Measurements from ENCODE around the gene CCDC200.
"Not testable (repeated sequence)": the region's sequence is repeated elsewhere in the genome, so short reads cannot be mapped to it uniquely, and the experiment has no call there.

CCDC200 gene

GRCh38 chr17:43215341-43215740 lies 13.1 kb downstream of the CCDC200 start:
- no peak for DNase-seq

- no peak for DNase-seq
Measured at GRCh38 chr17:43213545-43213944, 14.9 kb downstream of the CCDC200 start.

GRCh38 chr17:43212641-43213490 lies 15.6 kb downstream of the CCDC200 start:
- DNase-seq: no peak

GRCh38 chr17:43211480-43212402 lies 16.7 kb downstream of the CCDC200 start, which contains the start of gene TMEM106A:
TSS of gene TMEM106A (plus strand) at chr17:43211875. CDS start at chr17:43213042, 1,167 bp downstream.
- peak; percentile 81 for DNase-seq

GRCh38 chr17:43211123-43211479 lies 17.3 kb downstream of the CCDC200 start:
- no peak for DNase-seq

GRCh38 chr17:43210576-43210975 lies 17.8 kb downstream of the CCDC200 start:
- no peak for DNase-seq

GRCh38 chr17:43203013-43203412 lies 25.4 kb downstream of the CCDC200 start:
- not testable (repeated sequence) for DNase-seq

- DNase-seq: no peak
Measured at GRCh38 chr17:43200127-43200526, 28.3 kb downstream of the CCDC200 start.

GRCh38 chr17:43199633-43200032 lies 28.8 kb downstream of the CCDC200 start:
- no peak for DNase-seq

GRCh38 chr17:43193251-43193650 lies 35.2 kb downstream of the CCDC200 start:
- DNase-seq: no peak

GRCh38 chr17:43186656-43187055 lies 41.8 kb downstream of the CCDC200 start:
- DNase-seq: not testable (repeated sequence)

GRCh38 chr17:43183921-43184320 lies 44.5 kb downstream of the CCDC200 start:
- no peak for DNase-seq

GRCh38 chr17:43176119-43176570 lies 52.3 kb downstream of the CCDC200 start:
- DNase-seq: no peak

GRCh38 chr17:43175213-43176118 lies 53.0 kb downstream of the CCDC200 start:
- DNase-seq: no peak

GRCh38 chr17:43171586-43172487 lies 56.6 kb downstream of the CCDC200 start:
- no peak for DNase-seq
